Activated CD4-positive, alpha-beta memory T cell treated with anti-CD3 and anti-CD28 coated beads for 36 hours (primary cell): ENCODE results near the gene UPF1. TPM values are rescaled to one million over a fixed set of nuclear protein-coding genes. Genes with fewer than 3 reads are reported as not detected.
A peak's percentile ranks its signal among the peaks of the same experiment; 100 is the strongest.

Experiments used
- CTCF ChIA-PET: fragments of 350-600 bp; sonication (Branson Sonifier 250); formaldehyde crosslinking; loops from one replicate; lab custom pipeline; 2021; ENCODE audit warnings: antibody characterized with exemption, inconsistent platforms; lab: Charles Lee
- POLR2A ChIA-PET: fragments of 350-600 bp; sonication (Branson Sonifier 250); formaldehyde crosslinking; loops from one replicate; lab custom pipeline; 2021; ENCODE audit warnings: antibody characterized with exemption; lab: Charles Lee
- DNase-seq: peaks from one replicate; pipeline ENCODE4 v3.0.0-alpha.2; 2020
- H3K27ac Mint-ChIP-seq: one replicate; pipeline ENCODE4 v1.8.0; 2021; ENCODE audit warnings: mixed read lengths
- H3K27me3 Mint-ChIP-seq: one replicate; pipeline ENCODE4 v1.8.0; 2021; ENCODE audit warnings: mixed read lengths
- H3K36me3 Mint-ChIP-seq: one replicate; pipeline ENCODE4 v1.8.0; 2021; ENCODE audit warnings: mixed read lengths
- H3K4me1 Mint-ChIP-seq: one replicate; pipeline ENCODE4 v1.8.0; 2021; ENCODE audit warnings: low read depth, mixed read lengths
- H3K4me3 Mint-ChIP-seq: one replicate; pipeline ENCODE4 v1.8.0; 2021; ENCODE audit warnings: mild to moderate bottlenecking, mixed read lengths
- H3K9me3 Mint-ChIP-seq: one replicate; pipeline ENCODE4 v1.8.0; 2021; ENCODE audit warnings: mixed read lengths
- intact Hi-C: fragments of 100-400 bp; cut with micrococcal nuclease; formaldehyde crosslinking; loops from one replicate; pipeline ENCODE4 v1.15.1; 2023
- total RNA-seq, 2 experiments: library from RNA; stranded (reverse); gene quantifications; one replicate each; pipeline ENCODE4 v1.2.3, GENCODE V29; 2021

Gene UPF1
- total RNA-seq, result 10 to 100 TPM; 71.7 to 77.2 TPM

GRCh38 chr19:18831524-18832305 lies at the start of gene UPF1:
Gene UPF1 (plus strand): TSS chr19:18831959. CDS start chr19:18832210, 251 bp downstream.
- peak; percentile 96 for DNase-seq
- Mint-ChIP-seq H3K27ac (peak within 1 kb of the TSS; percentile 93), H3K4me1 (peaks cover 31% of the 10 kb centered on the region), H3K9me3 (peaks cover 4% of the 10 kb centered on the region), H3K36me3 (peaks cover 31% of the 10 kb centered on the region), H3K27me3 (no peaks in the 10 kb centered on the region), H3K4me3 (peak within 1 kb of the TSS; percentile 96)
- intact Hi-C loops, result loop anchor here (5.0 kb wide), 4 partner anchors 86 to 244 kb away; partner anchors contain the start of genes COPE, CRTC1, DDX49 and KLHL26
- POLR2A ChIA-PET, result interaction anchor here (0.8 to 3.5 kb wide), 8 partner anchors 13 to 353 kb away, joined by 3 to 53 read pairs (median 4); partner anchors contain the start of genes COPE, DDX49 and REX1BD
- CTCF ChIA-PET, result interaction anchor here (0.8 to 14.0 kb wide), 12 partner anchors 10 to 244 kb away, joined by 3 to 135 read pairs (median 4); partner anchors contain the start of gene REX1BD

- DNase-seq, result no peak
- Mint-ChIP-seq H3K4me3 (no peak overlapping the region), H3K4me1 (peaks cover 16% of the 10 kb centered on the region), H3K27me3 (peaks cover 26% of the 10 kb centered on the region), H3K27ac (no peak overlapping the region), H3K9me3 (no peaks in the 10 kb centered on the region), H3K36me3 (no peaks in the 10 kb centered on the region)
- intact Hi-C loops, result no loop called here
- ChIA-PET CTCF (no interaction called here), POLR2A (interaction anchor here (0.6 kb wide), 1 partner anchor 142 kb away, joined by 5 read pairs; no protein-coding TSS in a partner anchor)
Measured at GRCh38 chr19:18782559-18783225, 49.1 kb upstream of the UPF1 start.

GRCh38 chr19:18783958-18784785 lies 47.6 kb upstream of the UPF1 start:
- peaks cover 26% of the 10 kb centered on the region for H3K4me1 Mint-ChIP-seq
- ChIA-PET POLR2A (no interaction called here), CTCF (no interaction called here)
- no peaks in the 10 kb centered on the region for H3K36me3 Mint-ChIP-seq
- H3K4me3 Mint-ChIP-seq, result no peak overlapping the region
- H3K27me3 Mint-ChIP-seq, result peaks cover 36% of the 10 kb centered on the region
- DNase-seq, result no peak
- H3K27ac Mint-ChIP-seq, result no peak overlapping the region
- no peaks in the 10 kb centered on the region for H3K9me3 Mint-ChIP-seq
- intact Hi-C loops, result no loop called here

- ChIA-PET POLR2A (no interaction called here), CTCF (no interaction called here)
- peaks cover 41% of the 10 kb centered on the region for H3K27me3 Mint-ChIP-seq
- no peaks in the 10 kb centered on the region for H3K36me3 Mint-ChIP-seq
- H3K4me1 Mint-ChIP-seq, result peaks cover 32% of the 10 kb centered on the region
- intact Hi-C loops, result loop anchor here (5.0 kb wide), 1 partner anchor 53 kb away; no protein-coding TSS in a partner anchor
- no peak overlapping the region for H3K4me3 Mint-ChIP-seq
- DNase-seq, result no peak
- no peaks in the 10 kb centered on the region for H3K9me3 Mint-ChIP-seq
- no peak overlapping the region for H3K27ac Mint-ChIP-seq
Measured at GRCh38 chr19:18784786-18785120, 47.0 kb upstream of the UPF1 start.

- intact Hi-C loops, result loop anchor here (5.0 kb wide), 1 partner anchor 52 kb away; no protein-coding TSS in a partner anchor
- CTCF ChIA-PET, result no interaction called here
- Mint-ChIP-seq H3K9me3 (no peaks in the 10 kb centered on the region), H3K4me1 (peaks cover 37% of the 10 kb centered on the region), H3K4me3 (no peak overlapping the region), H3K27me3 (peaks cover 46% of the 10 kb centered on the region), H3K36me3 (no peaks in the 10 kb centered on the region), H3K27ac (no peak overlapping the region)
- POLR2A ChIA-PET, result no interaction called here
- peak; percentile 83 for DNase-seq
Measured at GRCh38 chr19:18785179-18786124, 46.3 kb upstream of the UPF1 start.

GRCh38 chr19:18788529-18789421 lies 43.0 kb upstream of the UPF1 start:
- Mint-ChIP-seq H3K4me1 (peaks cover 37% of the 10 kb centered on the region), H3K9me3 (no peaks in the 10 kb centered on the region), H3K4me3 (peak overlapping the region; percentile 13), H3K27me3 (peaks cover 71% of the 10 kb centered on the region), H3K36me3 (no peaks in the 10 kb centered on the region), H3K27ac (no peak overlapping the region)
- CTCF ChIA-PET, result interaction anchor here (1.7 kb wide), 1 partner anchor 59 kb away, joined by 9 read pairs; no protein-coding TSS in a partner anchor
- DNase-seq, result no peak
- POLR2A ChIA-PET, result no interaction called here
- intact Hi-C loops, result loop anchor here (5.0 kb wide), 1 partner anchor 49 kb away; no protein-coding TSS in a partner anchor

GRCh38 chr19:18789422-18789869 lies 42.3 kb upstream of the UPF1 start:
- intact Hi-C loops, result loop anchor here (5.0 kb wide), 1 partner anchor 48 kb away; no protein-coding TSS in a partner anchor
- H3K27ac Mint-ChIP-seq, result no peak overlapping the region
- H3K27me3 Mint-ChIP-seq, result peaks cover 70% of the 10 kb centered on the region
- no peaks in the 10 kb centered on the region for H3K36me3 Mint-ChIP-seq
- peak overlapping the region; percentile 13 for H3K4me3 Mint-ChIP-seq
- POLR2A ChIA-PET, result no interaction called here
- peaks cover 37% of the 10 kb centered on the region for H3K4me1 Mint-ChIP-seq
- H3K9me3 Mint-ChIP-seq, result no peaks in the 10 kb centered on the region
- CTCF ChIA-PET, result interaction anchor here (1.7 kb wide), 1 partner anchor 58 kb away, joined by 9 read pairs; no protein-coding TSS in a partner anchor
- DNase-seq, result no peak

- H3K4me3 Mint-ChIP-seq, result peak overlapping the region; percentile 19
- DNase-seq, result peak; percentile 40
- peaks cover 37% of the 10 kb centered on the region for H3K4me1 Mint-ChIP-seq
- H3K36me3 Mint-ChIP-seq, result no peaks in the 10 kb centered on the region
- intact Hi-C loops, result loop anchor here (5.0 kb wide), 1 partner anchor 47 kb away; no protein-coding TSS in a partner anchor
- POLR2A ChIA-PET, result no interaction called here
- no peak overlapping the region for H3K27ac Mint-ChIP-seq
- no peaks in the 10 kb centered on the region for H3K9me3 Mint-ChIP-seq
- CTCF ChIA-PET, result interaction anchor here (1.7 kb wide), 1 partner anchor 58 kb away, joined by 9 read pairs; no protein-coding TSS in a partner anchor
- peaks cover 71% of the 10 kb centered on the region for H3K27me3 Mint-ChIP-seq
Measured at GRCh38 chr19:18789883-18790565, 41.7 kb upstream of the UPF1 start.

GRCh38 chr19:18790566-18791314 lies 41.0 kb upstream of the UPF1 start, which contains the start of gene COMP:
Gene COMP (minus strand): TSS chr19:18791305. CDS start chr19:18791269, 36 bp downstream.
- Mint-ChIP-seq H3K4me1 (peaks cover 33% of the 10 kb centered on the region), H3K27me3 (peaks cover 69% of the 10 kb centered on the region), H3K4me3 (peak within 1 kb of the TSS; percentile 19), H3K9me3 (no peaks in the 10 kb centered on the region), H3K27ac (no peak within 1 kb of the TSS), H3K36me3 (no peaks in the 10 kb centered on the region)
- POLR2A ChIA-PET, result no interaction called here
- CTCF ChIA-PET, result interaction anchor here (1.2 to 1.7 kb wide), 2 partner anchors 56 to 57 kb away, joined by 4 to 9 read pairs; no protein-coding TSS in a partner anchor
- intact Hi-C loops, result no loop called here
- no peak for DNase-seq
